GM21390 (cell line): ENCODE results near the gene SMIM43.
"Not testable (repeated sequence)": the region's sequence is repeated elsewhere in the genome, so short reads cannot be mapped to it uniquely, and the experiment has no call there.

ENCODE experiments used
- ATAC-seq: cut with Tn5 transposase; IDR thresholded peaks from one replicate; pipeline ENCODE4 v1.9.1; 2021; ENCODE audit not compliant: unreplicated experiment

SMIM43 gene

DNA sequence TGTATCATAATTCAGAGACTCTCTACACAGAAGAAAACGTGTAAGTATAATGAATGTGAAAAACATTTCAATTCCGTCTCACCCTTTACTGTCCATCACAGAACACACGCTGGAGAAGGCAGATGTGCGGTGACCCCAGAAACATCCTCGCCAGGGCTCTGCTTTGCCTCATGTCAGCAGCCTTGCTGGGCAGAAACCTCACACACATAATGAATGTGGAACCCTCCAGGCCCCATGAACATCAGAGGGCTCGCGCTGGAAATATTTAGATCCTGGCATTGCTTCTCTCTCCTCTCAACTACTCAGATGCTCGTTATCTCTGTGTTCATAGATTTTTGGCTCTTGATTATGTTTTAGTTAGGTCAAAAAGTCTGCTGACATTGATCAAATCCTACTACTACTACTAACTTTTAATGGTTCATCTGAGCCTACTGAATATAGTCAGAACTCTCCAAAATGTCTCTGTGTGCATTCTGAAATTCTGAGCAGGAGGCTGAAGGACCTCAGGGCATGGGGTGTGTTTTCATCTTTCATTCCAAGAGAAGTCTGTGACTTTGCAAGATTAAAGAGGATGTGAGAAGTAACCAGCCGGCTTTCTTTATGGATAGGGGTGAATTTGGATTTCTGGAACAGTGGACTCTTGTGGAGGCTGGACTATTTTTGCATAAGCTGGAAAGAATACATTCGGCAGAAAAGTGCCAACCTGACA is 27.0 kb downstream of the SMIM43 start:
- ATAC-seq = no peak

- ATAC-seq = no peak
These were observed 28.1 kb downstream of the SMIM43 start for GRCh38 chr4:121736735-121737351.

DNA sequence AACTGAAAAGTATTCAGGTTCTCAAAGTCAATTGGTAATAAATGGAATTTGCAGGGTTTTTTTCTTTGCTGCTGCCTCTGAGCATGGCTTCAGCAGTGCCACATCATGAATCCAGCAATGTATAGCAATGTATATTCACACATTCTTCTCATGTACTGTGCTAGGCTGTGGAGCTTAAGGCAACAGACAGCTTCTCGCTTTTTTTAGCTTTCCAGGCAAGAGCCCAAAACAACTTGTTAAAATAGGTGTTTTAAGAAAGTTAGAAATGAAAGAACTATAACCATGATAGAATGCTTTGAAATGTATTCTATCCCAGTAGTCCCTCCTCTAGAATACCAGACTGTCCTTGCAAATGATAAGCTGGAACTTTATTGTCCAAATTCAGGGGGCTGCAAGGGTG is 30.4 kb downstream of the SMIM43 start:
- ATAC-seq = no peak

DNA sequence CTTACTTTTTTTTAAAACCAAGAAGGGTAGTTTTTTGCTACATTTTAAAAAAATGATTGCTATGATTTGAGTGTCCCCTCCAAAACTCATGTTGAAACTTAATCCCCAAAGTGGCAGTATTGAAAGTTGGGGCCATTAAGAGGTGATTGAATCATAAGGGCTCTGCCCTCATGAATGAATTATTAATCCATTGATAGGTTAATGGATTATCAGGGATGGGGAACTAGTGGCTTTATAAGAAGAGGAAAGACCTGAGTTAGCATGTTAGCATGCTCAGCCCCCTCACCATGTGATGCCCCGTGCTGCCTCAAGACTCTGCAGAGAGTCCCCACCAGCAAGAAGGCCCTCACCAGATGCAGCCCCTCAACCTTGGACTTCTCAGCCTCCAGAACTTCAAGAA is 31.0 kb downstream of the SMIM43 start:
- ATAC-seq = no peak

DNA sequence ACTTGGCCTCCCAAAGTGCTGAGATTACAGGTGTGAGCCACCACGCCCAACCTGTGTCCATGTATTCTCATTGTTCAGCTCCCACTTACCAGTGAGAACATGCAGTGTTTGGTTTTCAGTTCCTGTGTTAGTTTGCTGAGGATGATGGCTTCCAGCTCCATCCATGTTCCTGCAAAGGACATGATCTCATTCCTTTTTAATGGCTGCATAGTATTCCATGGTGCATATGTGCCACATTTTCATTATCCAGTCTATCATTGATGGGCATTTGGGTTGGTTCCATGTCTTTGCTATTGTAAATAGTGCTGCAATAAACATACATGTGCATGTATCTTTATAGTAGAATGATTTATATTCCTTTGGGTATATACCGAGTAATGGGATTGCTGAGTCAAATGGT is 35.2 kb downstream of the SMIM43 start:
- ATAC-seq = not testable (repeated sequence)

DNA sequence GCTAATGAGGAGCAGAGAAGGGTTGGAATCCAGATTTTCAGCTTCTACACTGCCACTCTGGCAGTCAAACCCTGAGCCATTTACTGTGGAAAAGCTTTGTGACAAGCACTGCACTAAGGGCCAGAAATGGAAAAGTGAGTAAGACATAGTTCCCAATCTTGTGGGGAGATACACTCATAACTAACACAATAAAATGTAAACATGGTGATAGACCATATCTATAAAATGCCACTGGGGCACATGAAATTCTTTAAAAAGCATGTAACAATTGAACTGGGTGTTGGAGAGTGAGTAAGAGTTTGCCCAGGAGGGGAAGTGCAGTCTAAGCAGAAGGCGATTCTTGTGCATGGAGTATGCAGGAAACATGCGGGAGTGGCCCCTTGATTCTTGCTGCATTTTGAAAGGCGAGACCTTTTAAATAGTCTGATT is 36.2 kb downstream of the SMIM43 start:
- no peak for ATAC-seq

DNA sequence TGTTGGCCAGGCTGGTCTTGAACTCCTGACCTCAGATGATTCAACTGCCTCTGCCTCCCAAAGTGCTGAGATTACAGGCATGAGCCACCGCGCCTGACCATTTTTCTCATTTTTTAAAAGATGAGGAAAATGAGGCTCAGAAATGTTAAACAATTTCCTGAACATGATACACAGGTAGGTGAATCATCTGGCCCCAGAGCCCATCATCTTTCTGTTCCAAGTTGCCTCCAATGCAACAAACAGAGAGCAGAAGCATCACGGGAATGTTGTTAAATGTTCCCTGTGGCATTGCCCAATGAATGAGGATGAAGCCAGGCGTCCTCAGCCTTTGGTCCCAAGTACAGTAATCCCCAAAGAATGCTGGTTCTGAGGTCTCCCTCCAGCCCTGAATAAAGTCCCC is 36.9 kb downstream of the SMIM43 start:
- ATAC-seq = no peak

DNA sequence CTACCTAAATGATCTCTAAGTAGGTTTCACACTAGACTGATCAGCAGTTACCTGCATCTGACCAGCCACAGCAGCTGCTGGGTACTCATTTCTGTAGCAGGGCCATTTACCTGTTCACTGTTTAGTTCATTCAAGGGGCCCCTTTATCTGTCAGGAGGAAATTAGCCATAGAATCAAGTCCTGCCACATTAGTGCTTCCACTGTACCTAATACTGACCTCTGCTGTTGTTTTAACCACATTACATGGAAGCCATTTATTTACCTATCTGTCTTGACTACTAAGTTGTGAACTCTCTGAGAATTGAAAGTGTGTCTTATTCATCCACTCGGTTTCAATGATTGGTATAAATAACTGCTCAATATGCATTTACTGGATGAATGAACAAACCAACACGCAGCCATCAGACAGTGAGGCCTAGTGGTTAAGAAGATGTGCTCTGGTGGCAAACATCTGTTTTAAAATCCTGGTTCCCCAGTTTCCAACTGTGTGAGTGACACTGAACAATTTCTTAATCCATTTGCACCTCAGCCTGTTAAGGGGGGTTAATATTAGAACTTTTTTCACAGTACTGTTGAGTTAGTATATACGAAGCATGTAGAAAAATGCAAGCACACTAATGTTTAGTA is 38.2 kb downstream of the SMIM43 start:
- ATAC-seq = peak; percentile 99

DNA sequence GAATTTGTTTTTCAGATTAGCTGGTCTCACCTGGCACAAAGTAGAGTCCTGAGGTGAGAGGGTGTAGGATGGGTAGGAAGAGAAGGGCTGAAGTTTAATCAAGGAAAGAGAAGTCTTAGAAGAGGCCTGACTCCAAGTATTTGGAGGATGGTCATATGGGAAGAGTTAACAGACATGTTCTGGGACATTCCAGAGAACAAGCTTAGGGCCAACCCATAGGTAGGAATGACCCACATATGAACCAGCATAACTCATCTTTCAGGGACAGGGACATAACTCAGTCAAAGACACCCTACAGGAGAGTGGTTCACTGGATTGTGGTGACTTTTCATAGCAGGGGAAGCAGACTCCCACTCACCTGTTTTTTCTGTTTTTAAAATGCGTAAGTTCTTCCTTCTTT is 40.3 kb downstream of the SMIM43 start:
- ATAC-seq = no peak

DNA sequence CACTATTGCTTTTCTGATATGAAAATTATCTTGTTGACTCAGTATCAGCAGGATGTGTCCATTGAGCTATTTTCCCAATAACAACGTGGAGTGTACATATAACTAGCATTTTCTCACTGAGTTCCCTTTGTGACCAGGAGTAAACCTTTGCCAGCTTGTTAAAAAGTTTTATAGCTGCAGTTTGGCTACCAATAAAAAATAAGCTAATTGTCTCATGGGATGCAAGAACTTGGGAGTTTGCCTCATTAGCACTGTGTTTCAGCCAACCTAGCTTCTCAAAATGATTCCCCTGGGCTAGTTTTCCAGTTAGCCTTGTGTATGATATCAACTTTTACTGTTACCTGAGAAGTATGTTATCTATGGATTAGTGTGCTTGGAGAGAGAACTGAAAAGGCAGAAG is 43.3 kb downstream of the SMIM43 start:
- no peak for ATAC-seq

GRCh38 chr4:121720109-121720508 is 44.9 kb downstream of the SMIM43 start:
- no peak for ATAC-seq

DNA sequence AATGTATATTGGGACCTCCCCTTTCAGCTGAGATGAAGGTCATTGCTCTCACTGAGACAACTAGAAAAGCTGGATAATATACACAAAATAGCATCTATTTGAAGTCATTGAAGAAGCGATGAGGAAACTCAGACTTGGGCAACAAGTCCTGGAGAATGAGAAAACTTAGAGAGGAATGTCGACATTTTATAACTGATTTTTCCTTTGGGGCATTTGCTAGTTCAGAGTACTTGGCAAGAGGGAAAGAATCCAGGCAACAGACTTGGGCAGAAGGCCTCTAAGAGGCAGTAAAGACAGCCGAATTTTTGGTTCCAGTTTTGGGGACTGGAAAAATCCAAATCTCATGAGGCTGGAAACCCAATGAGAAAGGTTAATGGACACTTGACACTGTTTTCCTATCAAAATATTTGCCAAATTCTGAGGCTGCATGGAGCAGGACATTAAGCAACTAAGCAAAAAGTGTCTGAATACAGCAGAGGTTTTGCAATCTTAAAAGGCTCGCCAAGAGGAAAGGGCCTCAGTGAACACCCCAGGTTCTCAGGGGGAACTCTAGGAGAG is 47.2 kb downstream of the SMIM43 start:
- ATAC-seq = no peak

DNA sequence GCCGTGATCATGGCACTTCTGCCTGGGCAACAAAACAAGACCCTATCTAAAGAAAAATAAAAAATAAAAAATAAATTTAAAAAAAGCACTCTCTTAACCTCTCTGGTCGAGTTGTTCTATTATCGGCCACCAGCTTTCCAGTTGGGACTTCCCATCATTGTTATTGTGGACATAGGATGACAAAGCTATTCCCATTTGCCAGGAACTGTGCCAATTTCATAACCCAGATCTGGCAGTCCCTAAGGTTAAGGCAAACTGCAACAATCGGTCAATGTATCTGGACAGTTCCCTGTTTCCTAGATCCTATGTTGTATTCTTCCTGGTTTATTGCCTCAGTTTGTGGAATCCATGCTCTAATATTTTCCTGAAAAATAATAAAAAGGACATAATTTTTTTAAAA is 50.4 kb downstream of the SMIM43 start:
- ATAC-seq = no peak

DNA sequence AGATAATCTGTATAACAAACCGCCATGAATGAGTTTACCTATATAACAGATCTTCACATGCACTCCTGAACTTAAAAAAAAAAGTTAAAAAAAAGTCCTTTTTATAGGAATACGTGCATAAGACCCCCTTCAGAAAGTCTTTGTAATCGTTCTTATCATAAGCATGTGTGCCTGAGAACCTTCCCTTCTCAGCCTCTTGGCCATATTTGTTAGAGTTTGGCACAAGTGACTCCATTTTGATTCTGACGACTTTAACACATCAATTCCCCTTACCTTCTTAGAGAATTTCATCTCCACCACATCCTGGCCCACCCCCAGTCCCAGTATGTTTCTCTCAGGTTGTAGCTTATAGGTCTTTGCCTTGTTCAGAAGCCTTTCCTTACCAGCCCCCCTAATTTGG is 52.2 kb downstream of the SMIM43 start:
- ATAC-seq = no peak

DNA sequence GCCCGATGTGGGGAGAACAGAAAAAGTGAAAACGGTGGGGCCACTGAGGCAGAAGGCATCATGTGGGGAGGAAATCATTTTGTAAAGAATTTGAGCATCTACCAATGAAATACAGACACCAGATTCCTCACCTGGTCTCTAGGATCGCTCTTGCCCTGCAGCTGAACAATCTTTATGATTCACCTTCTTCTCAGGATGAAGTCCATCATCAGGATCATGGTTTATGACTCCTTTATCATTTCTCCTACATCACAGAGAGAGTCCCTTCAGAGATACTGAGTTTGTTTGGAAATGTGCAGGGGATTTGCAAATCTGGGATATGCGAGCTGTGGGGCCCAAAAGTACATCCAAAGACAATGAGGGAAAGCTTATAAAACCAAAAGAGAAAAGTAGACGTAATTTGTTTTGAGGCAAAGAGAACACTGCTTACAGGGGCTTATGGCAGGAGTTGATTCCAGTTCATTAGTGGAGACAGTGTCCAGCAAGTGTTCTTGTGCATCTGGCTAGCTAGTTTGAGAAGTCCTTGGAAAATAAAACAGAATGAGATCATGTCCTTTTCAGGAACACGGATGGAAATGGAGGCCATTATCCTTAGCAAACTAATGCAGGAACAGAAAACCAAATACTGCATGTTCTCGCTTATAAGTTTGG is 52.8 kb downstream of the SMIM43 start:
- ATAC-seq = peak; percentile 3

- peak; percentile 89 for ATAC-seq
These were observed 53.5 kb downstream of the SMIM43 start for GRCh38 chr4:121711263-121712000.

GRCh38 chr4:121709766-121710405 is 55.1 kb downstream of the SMIM43 start:
- ATAC-seq = no peak
